DOHH2 (cell line): ENCODE data around the gene HES7.
A peak's percentile ranks its signal among the peaks of the same experiment; 100 is the strongest.

Experiments
- H3F3A ChIP-seq: fragments of 200-600 bp; sonication (generic), shearing (Covaris generic); 2 replicates; pipeline ENCODE4 v1.6.0; 2016; ENCODE audit warnings: antibody characterized with exemption, mild to moderate bottlenecking; ENCODE audit not compliant: control insufficient read depth, insufficient read depth
- H3K27ac ChIP-seq: fragments of 200-600 bp; sonication (generic); 2 replicates; pipeline ENCODE4 v1.5.1; 2014; ENCODE audit warnings: low read depth, mild to moderate bottlenecking, low read length, moderate library complexity
- H3K27me3 ChIP-seq: fragments of 200-600 bp; sonication (generic); 2 replicates; pipeline ENCODE4 v1.6.1; 2014; ENCODE audit warnings: mild to moderate bottlenecking, low read length, mixed read lengths; ENCODE audit not compliant: control insufficient read depth
- H3K36me3 ChIP-seq: fragments of 200-600 bp; sonication (generic); 2 replicates; pipeline ENCODE4 v1.6.1; 2014; ENCODE audit warnings: mild to moderate bottlenecking, low read length, moderate library complexity, mixed read lengths; ENCODE audit not compliant: control insufficient read depth
- H3K4me1 ChIP-seq: fragments of 200-600 bp; sonication (generic); 2 replicates; pipeline ENCODE4 v1.6.1; 2014; ENCODE audit warnings: mild to moderate bottlenecking, low read length, mixed read lengths; ENCODE audit not compliant: control insufficient read depth
- H3K4me2 ChIP-seq: fragments of 200-600 bp; sonication (generic); 2 replicates; pipeline ENCODE4 v1.6.0; 2014; ENCODE audit warnings: mild to moderate bottlenecking, low read length, moderate library complexity
- H3K4me3 ChIP-seq: fragments of 200-600 bp; sonication (generic); 2 replicates; pipeline ENCODE4 v1.5.1; 2014; ENCODE audit warnings: mild to moderate bottlenecking, low read length, mixed read lengths
- H3K79me2 ChIP-seq: fragments of 200-600 bp; sonication (generic); 2 replicates; pipeline ENCODE4 v1.6.1; 2014; ENCODE audit warnings: mild to moderate bottlenecking, low read length, mixed read lengths; ENCODE audit not compliant: control insufficient read depth
- H3K9me2 ChIP-seq: fragments of 200-600 bp; sonication (generic); replicated peaks from 2 replicates; pipeline ENCODE4 v1.6.1; 2014; ENCODE audit warnings: mild to moderate bottlenecking, low read length, mixed read lengths; ENCODE audit not compliant: control insufficient read depth
- H3K9me3 ChIP-seq: fragments of 200-600 bp; sonication (generic); 2 replicates; pipeline ENCODE4 v1.6.1; 2014; ENCODE audit warnings: antibody characterized with exemption, low read length, mixed read lengths; ENCODE audit not compliant: control insufficient read depth, insufficient read depth
- H4K20me1 ChIP-seq: fragments of 200-600 bp; sonication (generic); 2 replicates; pipeline ENCODE4 v1.6.0; 2014; ENCODE audit warnings: low read depth, mild to moderate bottlenecking, antibody characterized with exemption, low read length, moderate library complexity; ENCODE audit not compliant: control insufficient read depth, insufficient read depth
- CTCF ChIP-seq: fragments of 200-600 bp; sonication (generic); IDR thresholded peaks from one replicate; pipeline ENCODE4 v1.5.1; 2014; ENCODE audit warnings: antibody characterized with exemption, mild to moderate bottlenecking, low read depth, low read length; ENCODE audit not compliant: poor library complexity, severe bottlenecking
- EZH2phosphoT487 ChIP-seq: fragments of 200-600 bp; sonication (generic); IDR thresholded peaks from 2 replicates; pipeline ENCODE4 v1.6.1; 2017; ENCODE audit warnings: borderline replicate concordance, mild to moderate bottlenecking, antibody characterized with exemption, low read length, moderate library complexity, mixed read lengths

The HES7 gene

GRCh38 chr17:8155996-8156245 is 32.0 kb upstream of the HES7 start:
- H3K9me3 ChIP-seq, result no peaks in the 10 kb centered on the region
- TF ChIP-seq EZH2phosphoT487, result no peak
- TF ChIP-seq CTCF, result no peak

GRCh38 chr17:8155231-8155995 is 31.5 kb upstream of the HES7 start:
- peaks cover 17% of the 10 kb centered on the region for H3F3A ChIP-seq
- H3K27me3 ChIP-seq, result no peaks in the 10 kb centered on the region
- H3K27ac ChIP-seq, result no peak overlapping the region
- H3K36me3 ChIP-seq, result peaks cover 25% of the 10 kb centered on the region
- H3K9me2 ChIP-seq, result no peaks in the 10 kb centered on the region
- peaks cover 78% of the 10 kb centered on the region for H3K4me1 ChIP-seq
- TF ChIP-seq EZH2phosphoT487, result no peak
- TF ChIP-seq CTCF, result no peak
- no peaks in the 10 kb centered on the region for H3K9me3 ChIP-seq
- peak overlapping the region; percentile 99 for H3K4me2 ChIP-seq
- no peaks in the 10 kb centered on the region for H4K20me1 ChIP-seq
- H3K79me2 ChIP-seq, result peaks cover 26% of the 10 kb centered on the region
- H3K4me3 ChIP-seq, result peak overlapping the region; percentile 78

More at GRCh38 chr17:8155996-8156245, 32.0 kb upstream of the HES7 start:
- Histone ChIP-seq H3K27me3 (no peaks in the 10 kb centered on the region), H3K79me2 (peaks cover 25% of the 10 kb centered on the region), H3K4me3 (peak overlapping the region; percentile 78), H3K4me2 (peak overlapping the region; percentile 99), H3F3A (peaks cover 21% of the 10 kb centered on the region), H3K36me3 (peaks cover 25% of the 10 kb centered on the region), H3K9me2 (no peaks in the 10 kb centered on the region), H4K20me1 (no peaks in the 10 kb centered on the region), H3K27ac (no peak overlapping the region), H3K4me1 (peaks cover 77% of the 10 kb centered on the region)

- H3K9me3 ChIP-seq, result no peaks in the 10 kb centered on the region
- H3K4me2 ChIP-seq, result peak overlapping the region; percentile 99
- peak overlapping the region; percentile 63 for H3K4me3 ChIP-seq
- H3K36me3 ChIP-seq, result peaks cover 25% of the 10 kb centered on the region
- peaks cover 76% of the 10 kb centered on the region for H3K4me1 ChIP-seq
- H3K79me2 ChIP-seq, result peaks cover 29% of the 10 kb centered on the region
- H3F3A ChIP-seq, result peaks cover 11% of the 10 kb centered on the region
- H3K27me3 ChIP-seq, result no peaks in the 10 kb centered on the region
- H3K27ac ChIP-seq, result no peak overlapping the region
- no peaks in the 10 kb centered on the region for H4K20me1 ChIP-seq
- TF ChIP-seq CTCF (no peak), EZH2phosphoT487 (no peak)
- H3K9me2 ChIP-seq, result no peaks in the 10 kb centered on the region
Observed at GRCh38 chr17:8154608-8155155, 30.8 kb upstream of the HES7 start.
